GM23338 (cell line): ENCODE data around the gene PHF13. TPM values are rescaled to one million over a fixed set of nuclear protein-coding genes. Genes with fewer than 3 reads are reported as not detected.

Experiments
- ATAC-seq: fragments of 200-7000 bp; cut with Tn5 transposase; 3 replicates; pipeline ENCODE4 v1.9.1; 2020
- DNase-seq: peaks from one replicate; pipeline ENCODE4 v3.0.0-alpha.2; 2015; ENCODE audit warnings: low spot score
- H2AFZ ChIP-seq: fragments of 200-600 bp; sonication (generic); 2 replicates; pipeline ENCODE4 v1.8.0; 2016; ENCODE audit warnings: antibody characterized with exemption, mild to moderate bottlenecking, moderate library complexity
- H3F3A ChIP-seq: fragments of 200-600 bp; sonication (generic); replicated peaks from 2 replicates; pipeline ENCODE4 v1.8.0; 2017; ENCODE audit warnings: antibody characterized with exemption, mixed run types, low read depth
- H3K27ac ChIP-seq: fragments of 200-600 bp; sonication (generic); 2 replicates; pipeline ENCODE4 v1.6.1; 2016; ENCODE audit warnings: low read depth
- H3K27me3 ChIP-seq: fragments of 200-600 bp; sonication (generic); 2 replicates; pipeline ENCODE4 v1.8.0; 2016; ENCODE audit warnings: mild to moderate bottlenecking, mixed run types, moderate library complexity; ENCODE audit not compliant: insufficient read depth
- H3K36me3 ChIP-seq: fragments of 200-600 bp; sonication (generic); 2 replicates; pipeline ENCODE4 v1.8.0; 2016; ENCODE audit warnings: mild to moderate bottlenecking; ENCODE audit not compliant: insufficient read depth
- H3K4me1 ChIP-seq: fragments of 200-600 bp; sonication (generic); 2 replicates; pipeline ENCODE4 v1.8.0; 2016; ENCODE audit warnings: mild to moderate bottlenecking, moderate library complexity; ENCODE audit not compliant: insufficient read depth
- H3K4me2 ChIP-seq: fragments of 200-600 bp; sonication (generic); 2 replicates; pipeline ENCODE4 v1.7.1; 2017; ENCODE audit warnings: mixed run types
- H3K4me3 ChIP-seq: fragments of 200-600 bp; sonication (generic); 2 replicates; pipeline ENCODE4 v1.6.1; 2016; ENCODE audit warnings: mixed run types
- H3K79me2 ChIP-seq: fragments of 200-600 bp; sonication (generic); replicated peaks from 2 replicates; pipeline ENCODE4 v1.8.0; 2017; ENCODE audit warnings: mild to moderate bottlenecking; ENCODE audit not compliant: insufficient read depth
- H3K9me2 ChIP-seq: fragments of 200-600 bp; sonication (generic); 2 replicates; pipeline ENCODE4 v1.8.0; 2017; ENCODE audit not compliant: insufficient read depth
- H4K20me1 ChIP-seq: fragments of 200-600 bp; sonication (generic); replicated peaks from 2 replicates; pipeline ENCODE4 v1.8.0; 2017; ENCODE audit warnings: mild to moderate bottlenecking; ENCODE audit not compliant: insufficient read depth
- H3K27ac Mint-ChIP-seq: 2 replicates; pipeline ENCODE4 v1.8.0; 2020; ENCODE audit warnings: inconsistent platforms, mild to moderate bottlenecking, moderate library complexity, mixed read lengths
- H3K27me3 Mint-ChIP-seq: 3 replicates; pipeline ENCODE4 v1.8.0; 2022; ENCODE audit warnings: low read depth, mild to moderate bottlenecking, moderate library complexity, mixed read lengths, inconsistent platforms; ENCODE audit not compliant: insufficient read depth, poor library complexity
- H3K36me3 Mint-ChIP-seq: 3 replicates; pipeline ENCODE4 v1.8.0; 2021; ENCODE audit warnings: low read depth, mild to moderate bottlenecking, inconsistent platforms, moderate library complexity, mixed read lengths
- H3K4me1 Mint-ChIP-seq: 3 replicates; pipeline ENCODE4 v1.8.0; 2020; ENCODE audit warnings: mild to moderate bottlenecking, inconsistent platforms, mixed read lengths
- H3K4me3 Mint-ChIP-seq: 3 replicates; pipeline ENCODE4 v1.8.0; 2021; ENCODE audit warnings: moderate library complexity, mild to moderate bottlenecking, inconsistent platforms, mixed read lengths
- H3K9me3 Mint-ChIP-seq: 3 replicates; pipeline ENCODE4 v1.8.0; 2020; ENCODE audit warnings: moderate library complexity, mild to moderate bottlenecking, inconsistent platforms, mixed read lengths
- CTCF ChIP-seq, 2 experiments: fragments of 200-600 bp in 1 of 2; sonication (generic) in 1 of 2; conservative IDR thresholded peaks; 2 replicates each; pipeline versions ENCODE4 v1.5.1 to v1.6.1; 2016 to 2017; ENCODE audit warnings: antibody characterized with exemption in 2 of 2, low read depth in 2 of 2, mild to moderate bottlenecking in 2 of 2, moderate library complexity in 1 of 2
- EZH2phosphoT487 ChIP-seq: fragments of 200-600 bp; sonication (generic); IDR thresholded peaks from one replicate; pipeline ENCODE4 v1.8.1; 2018; ENCODE audit warnings: antibody characterized with exemption; ENCODE audit not compliant: unreplicated experiment
- NANOG ChIP-seq: IDR thresholded peaks from 2 replicates; pipeline ENCODE4 v1.6.1; 2016; ENCODE audit warnings: antibody characterized with exemption, borderline replicate concordance
- POLR2AphosphoS5 ChIP-seq: IDR thresholded peaks from 2 replicates; pipeline ENCODE4 v1.6.1; 2016; ENCODE audit warnings: antibody characterized with exemption, low read depth
- STAT1 ChIP-seq: IDR thresholded peaks from one replicate; pipeline ENCODE4 v1.6.1; 2016; ENCODE audit warnings: antibody characterized with exemption; ENCODE audit not compliant: unreplicated experiment
- ZNF462 ChIP-seq: fragments of 250-450 bp; sonication (Bioruptor Pico); IDR thresholded peaks from 2 replicates; pipeline ENCODE4 v1.5.0; 2020; ENCODE audit warnings: mild to moderate bottlenecking, moderate library complexity
- polyA plus RNA-seq: library from polyadenylated mRNA; unstranded; fragments of >200 nt; fragmentation: Nextera tagmentation; extraction: Ambion mirVana; gene quantifications from 2 replicates; pipeline ENCODE4 v1.2.1, GENCODE V29; 2016
- total RNA-seq: library from RNA; depleted of rRNA; stranded (reverse); fragments of >200 nt; shearing (Covaris generic); gene quantifications from 2 replicates; pipeline ENCODE4 v1.2.3, GENCODE V29; 2014
- TF ChIP-seq, protein P1 (sequence below): IDR thresholded peaks from one replicate; pipeline ENCODE4 v1.6.1; 2018; ENCODE audit warnings: antibody characterized with exemption; ENCODE audit not compliant: unreplicated experiment
- TF ChIP-seq, protein P2 (sequence below): IDR thresholded peaks from 2 replicates; pipeline ENCODE4 v1.6.1; 2016; ENCODE audit warnings: antibody characterized with exemption

The PHF13 gene
- total and polyA plus RNA-seq, 2 experiments from 2014 or later: 12.1 to 33.2 TPM

- TF ChIP-seq, protein P1, sequence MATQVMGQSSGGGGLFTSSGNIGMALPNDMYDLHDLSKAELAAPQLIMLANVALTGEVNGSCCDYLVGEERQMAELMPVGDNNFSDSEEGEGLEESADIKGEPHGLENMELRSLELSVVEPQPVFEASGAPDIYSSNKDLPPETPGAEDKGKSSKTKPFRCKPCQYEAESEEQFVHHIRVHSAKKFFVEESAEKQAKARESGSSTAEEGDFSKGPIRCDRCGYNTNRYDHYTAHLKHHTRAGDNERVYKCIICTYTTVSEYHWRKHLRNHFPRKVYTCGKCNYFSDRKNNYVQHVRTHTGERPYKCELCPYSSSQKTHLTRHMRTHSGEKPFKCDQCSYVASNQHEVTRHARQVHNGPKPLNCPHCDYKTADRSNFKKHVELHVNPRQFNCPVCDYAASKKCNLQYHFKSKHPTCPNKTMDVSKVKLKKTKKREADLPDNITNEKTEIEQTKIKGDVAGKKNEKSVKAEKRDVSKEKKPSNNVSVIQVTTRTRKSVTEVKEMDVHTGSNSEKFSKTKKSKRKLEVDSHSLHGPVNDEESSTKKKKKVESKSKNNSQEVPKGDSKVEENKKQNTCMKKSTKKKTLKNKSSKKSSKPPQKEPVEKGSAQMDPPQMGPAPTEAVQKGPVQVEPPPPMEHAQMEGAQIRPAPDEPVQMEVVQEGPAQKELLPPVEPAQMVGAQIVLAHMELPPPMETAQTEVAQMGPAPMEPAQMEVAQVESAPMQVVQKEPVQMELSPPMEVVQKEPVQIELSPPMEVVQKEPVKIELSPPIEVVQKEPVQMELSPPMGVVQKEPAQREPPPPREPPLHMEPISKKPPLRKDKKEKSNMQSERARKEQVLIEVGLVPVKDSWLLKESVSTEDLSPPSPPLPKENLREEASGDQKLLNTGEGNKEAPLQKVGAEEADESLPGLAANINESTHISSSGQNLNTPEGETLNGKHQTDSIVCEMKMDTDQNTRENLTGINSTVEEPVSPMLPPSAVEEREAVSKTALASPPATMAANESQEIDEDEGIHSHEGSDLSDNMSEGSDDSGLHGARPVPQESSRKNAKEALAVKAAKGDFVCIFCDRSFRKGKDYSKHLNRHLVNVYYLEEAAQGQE: no peak
- TF ChIP-seq, protein P2, sequence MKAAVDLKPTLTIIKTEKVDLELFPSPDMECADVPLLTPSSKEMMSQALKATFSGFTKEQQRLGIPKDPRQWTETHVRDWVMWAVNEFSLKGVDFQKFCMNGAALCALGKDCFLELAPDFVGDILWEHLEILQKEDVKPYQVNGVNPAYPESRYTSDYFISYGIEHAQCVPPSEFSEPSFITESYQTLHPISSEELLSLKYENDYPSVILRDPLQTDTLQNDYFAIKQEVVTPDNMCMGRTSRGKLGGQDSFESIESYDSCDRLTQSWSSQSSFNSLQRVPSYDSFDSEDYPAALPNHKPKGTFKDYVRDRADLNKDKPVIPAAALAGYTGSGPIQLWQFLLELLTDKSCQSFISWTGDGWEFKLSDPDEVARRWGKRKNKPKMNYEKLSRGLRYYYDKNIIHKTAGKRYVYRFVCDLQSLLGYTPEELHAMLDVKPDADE: no peak
Measured at GRCh38 chr1:6622396-6623152, 9.0 kb downstream of the PHF13 start (continued).

DNA sequence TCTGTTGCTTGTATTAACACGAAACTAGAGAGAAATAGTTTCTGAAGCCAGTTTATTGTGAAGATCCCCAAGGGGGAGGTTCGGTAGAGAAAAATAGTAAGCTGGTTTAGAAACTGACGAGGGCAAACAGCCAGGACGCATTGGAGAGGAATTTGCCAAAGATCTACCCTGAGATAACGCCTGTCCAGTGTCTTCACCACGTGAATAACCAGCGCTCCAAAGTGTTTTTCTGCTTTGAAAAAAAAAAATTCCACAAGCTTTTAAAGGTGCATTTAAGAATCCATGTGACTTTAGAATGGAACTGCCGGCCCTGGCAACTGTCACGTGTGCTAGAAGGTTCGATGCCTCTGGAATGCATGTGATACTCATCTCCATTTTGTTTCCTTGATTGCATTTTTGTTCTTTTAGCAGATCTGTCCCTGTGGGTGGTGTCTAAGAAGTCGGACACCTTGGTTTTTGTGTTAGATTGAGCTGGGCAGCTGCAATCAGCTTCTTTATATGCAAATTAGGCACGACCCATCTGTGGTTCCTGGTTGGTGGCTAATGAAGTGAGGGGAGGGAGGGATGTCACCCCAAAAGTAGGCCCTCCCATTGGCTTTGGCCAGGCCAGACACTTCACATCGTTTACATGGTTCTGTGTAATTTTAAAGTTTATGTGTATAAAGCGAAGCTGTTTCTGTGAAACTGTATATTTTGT, 9.9 kb downstream of the PHF13 start:
- H3K4me1 ChIP-seq: peaks cover 10% of the 10 kb centered on the region
- peaks cover 21% of the 10 kb centered on the region for H3K36me3 ChIP-seq
- no peaks in the 10 kb centered on the region for H3K27me3 ChIP-seq
- no peaks in the 10 kb centered on the region for H3K9me3 Mint-ChIP-seq
- DNase-seq (no peak), ATAC-seq (no peak)
- H3K27ac ChIP-seq: peak overlapping the region; percentile 88
- H3K27ac Mint-ChIP-seq: no peak overlapping the region
- peaks cover 55% of the 10 kb centered on the region for H4K20me1 ChIP-seq
- H3K27me3 Mint-ChIP-seq: peaks cover 15% of the 10 kb centered on the region
- peaks cover 20% of the 10 kb centered on the region for H3K4me1 Mint-ChIP-seq
- H3K4me2 ChIP-seq: no peak overlapping the region
- no peak overlapping the region for H3K4me3 ChIP-seq
- peaks cover 57% of the 10 kb centered on the region for H3K36me3 Mint-ChIP-seq
- peaks cover 34% of the 10 kb centered on the region for H3F3A ChIP-seq
- no peak overlapping the region; the same call in 2 of the 3 replicates for H3K4me3 Mint-ChIP-seq
- H2AFZ ChIP-seq: no peak overlapping the region
- H3K9me2 ChIP-seq: no peaks in the 10 kb centered on the region
- H3K79me2 ChIP-seq: peaks cover 72% of the 10 kb centered on the region
- no peak for TF ChIP-seq STAT1
- no peak for TF ChIP-seq ZNF462 (CRISPR knock-in tag)
- no peak for TF ChIP-seq EZH2phosphoT487
- no peak for TF ChIP-seq POLR2AphosphoS5
- TF ChIP-seq CTCF (conservative IDR thresholded peaks at IDR 0.05; ENCODE audit: low read depth in 2 of 2): no peak
- TF ChIP-seq NANOG: no peak
